Measurements from ENCODE around the gene ZNF428. TPM values are rescaled to one million over a fixed set of nuclear protein-coding genes. Genes with fewer than 3 reads are reported as not detected.
A peak's percentile ranks its signal among the peaks of the same experiment; 100 is the strongest.
"Not testable (repeated sequence)": the region's sequence is repeated elsewhere in the genome, so short reads cannot be mapped to it uniquely, and the experiment has no call there.

ZNF428 gene
- total RNA-seq, 2 experiments from 2014 or later, result 23.0 to 23.2 TPM

GRCh38 chr19:43636121-43636683, 16.8 kb upstream of the ZNF428 start:
- Mint-ChIP-seq H3K4me1 (peaks cover 10% of the 10 kb centered on the region), H3K36me3 (no peaks in the 10 kb centered on the region), H3K27ac (no peak overlapping the region), H3K4me3 (no peak overlapping the region), H3K9me3 (ENCODE audit: low read depth) (no peaks in the 10 kb centered on the region), H3K27me3 (peaks cover 49% of the 10 kb centered on the region)
- CTCF ChIA-PET, result no interaction called here
- no peak for DNase-seq
- ATAC-seq, result no peak

GRCh38 chr19:43635561-43635940, 16.1 kb upstream of the ZNF428 start:
- not testable (repeated sequence) for H3K36me3 Mint-ChIP-seq, ATAC-seq

GRCh38 chr19:43634872-43635560, 15.6 kb upstream of the ZNF428 start:
- CTCF ChIA-PET, result no interaction called here
- Mint-ChIP-seq H3K4me3 (no peak overlapping the region), H3K9me3 (ENCODE audit: low read depth) (no peaks in the 10 kb centered on the region), H3K27ac (no peak overlapping the region), H3K4me1 (peaks cover 4% of the 10 kb centered on the region), H3K36me3 (no peaks in the 10 kb centered on the region), H3K27me3 (peaks cover 39% of the 10 kb centered on the region)
- ATAC-seq (no peak), DNase-seq (no peak)

More at GRCh38 chr19:43635561-43635940, 16.1 kb upstream of the ZNF428 start:
- peaks cover 45% of the 10 kb centered on the region for H3K27me3 Mint-ChIP-seq
- H3K9me3 Mint-ChIP-seq (ENCODE audit: low read depth); H3K27ac Mint-ChIP-seq; H3K4me3 Mint-ChIP-seq; H3K4me1 Mint-ChIP-seq; DNase-seq; CTCF ChIA-PET: not testable (repeated sequence)

- Mint-ChIP-seq H3K4me3 (no peak overlapping the region), H3K4me1 (peaks cover 3% of the 10 kb centered on the region), H3K9me3 (ENCODE audit: low read depth) (no peaks in the 10 kb centered on the region), H3K36me3 (no peaks in the 10 kb centered on the region), H3K27ac (no peak overlapping the region), H3K27me3 (peaks cover 37% of the 10 kb centered on the region)
- DNase-seq, result no peak
- CTCF ChIA-PET, result interaction anchor here (1.4 kb wide), 1 partner anchor 17 kb away, joined by 5 read pairs; no protein-coding TSS in a partner anchor
- no peak for ATAC-seq
Measured at GRCh38 chr19:43634506-43634871, 15.1 kb upstream of the ZNF428 start.

GRCh38 chr19:43634068-43634467, 14.6 kb upstream of the ZNF428 start:
- ATAC-seq (no peak), DNase-seq (no peak)
- Mint-ChIP-seq H3K4me3 (no peak overlapping the region), H3K36me3 (no peaks in the 10 kb centered on the region), H3K27me3 (peaks cover 36% of the 10 kb centered on the region), H3K4me1 (peaks cover under 1% of the 10 kb centered on the region), H3K9me3 (ENCODE audit: low read depth) (no peaks in the 10 kb centered on the region), H3K27ac (no peak overlapping the region)
- CTCF ChIA-PET, result interaction anchor here (1.4 kb wide), 1 partner anchor 18 kb away, joined by 5 read pairs; no protein-coding TSS in a partner anchor

- Mint-ChIP-seq H3K36me3 (no peaks in the 10 kb centered on the region), H3K4me3 (no peak overlapping the region), H3K9me3 (ENCODE audit: low read depth) (no peaks in the 10 kb centered on the region), H3K27me3 (peaks cover 30% of the 10 kb centered on the region), H3K4me1 (no peaks in the 10 kb centered on the region), H3K27ac (no peak overlapping the region)
- ATAC-seq, result no peak
- DNase-seq, result no peak
- CTCF ChIA-PET, result interaction anchor here (1.4 kb wide), 1 partner anchor 18 kb away, joined by 5 read pairs; no protein-coding TSS in a partner anchor
Measured at GRCh38 chr19:43633520-43633919, 14.1 kb upstream of the ZNF428 start.

- H3K27me3 Mint-ChIP-seq, result peaks cover 17% of the 10 kb centered on the region
- no peak overlapping the region for H3K4me3 Mint-ChIP-seq
- DNase-seq (no peak), ATAC-seq (no peak)
- H3K36me3 Mint-ChIP-seq, result no peaks in the 10 kb centered on the region
- H3K9me3 Mint-ChIP-seq (ENCODE audit: low read depth), result no peaks in the 10 kb centered on the region
- CTCF ChIA-PET, result no interaction called here
- H3K4me1 Mint-ChIP-seq, result no peaks in the 10 kb centered on the region
- no peak overlapping the region for H3K27ac Mint-ChIP-seq
Measured at GRCh38 chr19:43631491-43631890, 12.1 kb upstream of the ZNF428 start.

GRCh38 chr19:43628646-43629326, 9.4 kb upstream of the ZNF428 start:
- Mint-ChIP-seq H3K4me1 (peaks cover 12% of the 10 kb centered on the region), H3K36me3 (no peaks in the 10 kb centered on the region), H3K9me3 (ENCODE audit: low read depth) (no peaks in the 10 kb centered on the region), H3K27ac (no peak overlapping the region), H3K27me3 (peaks cover 17% of the 10 kb centered on the region), H3K4me3 (no peak overlapping the region)
- DNase-seq (no peak), ATAC-seq (no peak)
- CTCF ChIA-PET, result no interaction called here

- CTCF ChIA-PET, result interaction anchor here (1.3 to 2.4 kb wide), 2 partner anchors 25 to 72 kb away, joined by 3 to 6 read pairs; no protein-coding TSS in a partner anchor
- Mint-ChIP-seq H3K36me3 (no peaks in the 10 kb centered on the region), H3K4me1 (peaks cover 12% of the 10 kb centered on the region), H3K9me3 (ENCODE audit: low read depth) (no peaks in the 10 kb centered on the region), H3K27me3 (peaks cover 4% of the 10 kb centered on the region), H3K4me3 (no peak overlapping the region), H3K27ac (no peak overlapping the region)
- DNase-seq (no peak), ATAC-seq (no peak)
Measured at GRCh38 chr19:43626838-43627237, 7.4 kb upstream of the ZNF428 start.

- Mint-ChIP-seq H3K4me1 (peaks cover 16% of the 10 kb centered on the region), H3K27me3 (peaks cover 4% of the 10 kb centered on the region), H3K27ac (no peak overlapping the region), H3K9me3 (ENCODE audit: low read depth) (no peaks in the 10 kb centered on the region), H3K4me3 (no peak overlapping the region), H3K36me3 (no peaks in the 10 kb centered on the region)
- CTCF ChIA-PET, result interaction anchor here (0.9 to 2.4 kb wide), 3 partner anchors 25 to 183 kb away, joined by 3 to 6 read pairs (median 3); no protein-coding TSS in a partner anchor
- ATAC-seq (no peak), DNase-seq (no peak)
Measured at GRCh38 chr19:43625918-43626579, 6.6 kb upstream of the ZNF428 start.

- peaks cover 25% of the 10 kb centered on the region for H3K4me1 Mint-ChIP-seq
- DNase-seq (peak; percentile 91), ATAC-seq (peak; percentile 84)
- H3K4me3 Mint-ChIP-seq, result no peak overlapping the region
- peaks cover 4% of the 10 kb centered on the region for H3K27me3 Mint-ChIP-seq
- CTCF ChIA-PET, result interaction anchor here (0.6 to 1.5 kb wide), 4 partner anchors 31 to 185 kb away, joined by 3 to 5 read pairs (median 4); partner anchors contain the start of gene PLAUR
- H3K27ac Mint-ChIP-seq, result no peak overlapping the region
- H3K36me3 Mint-ChIP-seq, result no peaks in the 10 kb centered on the region
- H3K9me3 Mint-ChIP-seq (ENCODE audit: low read depth), result no peaks in the 10 kb centered on the region
Measured at GRCh38 chr19:43624933-43625332, 5.5 kb upstream of the ZNF428 start.

GRCh38 chr19:43623889-43624670, 4.7 kb upstream of the ZNF428 start:
- H3K9me3 Mint-ChIP-seq (ENCODE audit: low read depth), result no peaks in the 10 kb centered on the region
- no peak overlapping the region for H3K27ac Mint-ChIP-seq
- no peaks in the 10 kb centered on the region for H3K36me3 Mint-ChIP-seq
- DNase-seq (no peak), ATAC-seq (no peak)
- CTCF ChIA-PET, result interaction anchor here (1.1 to 1.5 kb wide), 3 partner anchors 30 to 69 kb away, joined by 3 to 5 read pairs (median 4); no protein-coding TSS in a partner anchor
- H3K27me3 Mint-ChIP-seq, result peaks cover 4% of the 10 kb centered on the region
- no peak overlapping the region for H3K4me3 Mint-ChIP-seq
- peaks cover 25% of the 10 kb centered on the region for H3K4me1 Mint-ChIP-seq

All from activated CD8-positive, alpha-beta memory T cell treated with anti-CD3 and anti-CD28 coated beads, Interleukin-2, amount 10 ng/mL, durations not matched to agents 7 days and 5 days (primary cell).